Panc1 (cell line): ENCODE data around the gene EIF6. TPM values are rescaled to one million over a fixed set of nuclear protein-coding genes. Genes with fewer than 3 reads are reported as not detected.

ENCODE experiments used
- ATAC-seq: fragments of 200-7000 bp; cut with Tn5 transposase; 2 replicates; pipeline ENCODE4 v1.9.1; 2020; ENCODE audit warnings: mild to moderate bottlenecking, moderate library complexity
- BruUV-seq: library from RNA; stranded (reverse); fragments of 400-500 nt; replicated peaks from 2 replicates; lab custom pipeline; 2021; lab: Mats Ljungman, UMichigan
- CTCF ChIA-PET: fragments of 300-600 bp; sonication (Branson Sonifier 250); formaldehyde crosslinking; loops from one replicate; lab custom pipeline; 2022; ENCODE audit warnings: antibody characterized with exemption; lab: Charles Lee
- POLR2A ChIA-PET: fragments of 300-600 bp; sonication (Branson Sonifier 250); formaldehyde crosslinking; loops from one replicate; lab custom pipeline; 2022; ENCODE audit warnings: antibody characterized with exemption; lab: Charles Lee
- DNase-seq: peaks from one replicate; pipeline ENCODE4 v3.0.0-alpha.2; 2010; ENCODE audit warnings: low read depth, low spot score
- H3K27ac ChIP-seq: 2 replicates; pipeline ENCODE4 v1.5.1; 2011; ENCODE audit warnings: mild to moderate bottlenecking, low read length, inconsistent platforms
- H3K27me3 ChIP-seq: fragments of 200-500 bp; sonication (Bioruptor generic); 2 replicates; pipeline ENCODE4 v1.6.0; 2014; ENCODE audit warnings: low read length, inconsistent platforms; ENCODE audit not compliant: control insufficient read depth, insufficient read depth
- H3K36me3 ChIP-seq: fragments of 200-500 bp; sonication (Bioruptor generic); 2 replicates; pipeline ENCODE4 v1.5.1; 2014; ENCODE audit warnings: inconsistent platforms, mild to moderate bottlenecking, low read length, moderate library complexity; ENCODE audit not compliant: control insufficient read depth, insufficient read depth
- H3K4me1 ChIP-seq: 2 replicates; pipeline ENCODE4 v1.5.1; 2011; ENCODE audit warnings: inconsistent platforms, mild to moderate bottlenecking, low read length, moderate library complexity; ENCODE audit not compliant: control insufficient read depth, insufficient read depth
- H3K4me3 ChIP-seq, 2 experiments: 2 replicates each; pipeline ENCODE4 v1.5.1; 2011 to 2012; ENCODE audit warnings: low read depth in 2 of 2, low read length in 2 of 2, mild to moderate bottlenecking in 2 of 2, inconsistent platforms in 1 of 2, moderate library complexity in 1 of 2
- H3K9me3 ChIP-seq: fragments of 200-500 bp; sonication (Bioruptor generic); 2 replicates; pipeline ENCODE4 v1.5.1; 2014; ENCODE audit warnings: low read depth, mild to moderate bottlenecking, inconsistent platforms, low read length, moderate library complexity; ENCODE audit not compliant: control insufficient read depth, insufficient read depth
- POLR2AphosphoS5 ChIP-seq: IDR thresholded peaks from 2 replicates; pipeline ENCODE4 v1.6.1; 2012; ENCODE audit warnings: mild to moderate bottlenecking, low read depth, low read length, moderate library complexity
- REST ChIP-seq, 2 experiments: IDR thresholded peaks; 2 replicates each; pipeline ENCODE4 v1.6.1; 2011 to 2012; ENCODE audit warnings: low read depth in 2 of 2, control low read depth in 1 of 2, low read length in 1 of 2, mild to moderate bottlenecking in 1 of 2, moderate library complexity in 1 of 2; ENCODE audit not compliant: insufficient read depth in 1 of 2
- SIN3A ChIP-seq: IDR thresholded peaks from 2 replicates; pipeline ENCODE4 v1.6.1; 2012; ENCODE audit warnings: low read depth, mild to moderate bottlenecking, low read length, moderate library complexity, borderline replicate concordance; ENCODE audit not compliant: insufficient read depth
- TCF7L2 ChIP-seq: IDR thresholded peaks from 2 replicates; pipeline ENCODE4 v1.6.1; 2011; ENCODE audit warnings: mild to moderate bottlenecking, low read depth, low read length, inconsistent platforms
- in situ Hi-C: cut with HindIII; loops from 2 replicates; pipeline ENCODE4 v1.10.0; 2016; ENCODE audit warnings: low sequenced_read_pairs, low pct_unique_long_range_greater_than_20kb
- intact Hi-C: fragments of 100-400 bp; cut with micrococcal nuclease; formaldehyde crosslinking; loops from one replicate; pipeline ENCODE4 v1.10.0; 2022; ENCODE audit not compliant: unreplicated experiment
- total RNA-seq: library from RNA; stranded (reverse); gene quantifications from one replicate; pipeline ENCODE4 v1.2.1, GENCODE V29; 2021; ENCODE audit not compliant: unreplicated experiment
- TF ChIP-seq, protein P1 (sequence below): fragments of 450-650 bp; IDR thresholded peaks from 2 replicates; pipeline ENCODE4 v1.5.1; 2017; ENCODE audit warnings: mild to moderate bottlenecking

The EIF6 gene
- total RNA-seq, 1 experiment from 2014 or later, result 258 TPM

DNA sequence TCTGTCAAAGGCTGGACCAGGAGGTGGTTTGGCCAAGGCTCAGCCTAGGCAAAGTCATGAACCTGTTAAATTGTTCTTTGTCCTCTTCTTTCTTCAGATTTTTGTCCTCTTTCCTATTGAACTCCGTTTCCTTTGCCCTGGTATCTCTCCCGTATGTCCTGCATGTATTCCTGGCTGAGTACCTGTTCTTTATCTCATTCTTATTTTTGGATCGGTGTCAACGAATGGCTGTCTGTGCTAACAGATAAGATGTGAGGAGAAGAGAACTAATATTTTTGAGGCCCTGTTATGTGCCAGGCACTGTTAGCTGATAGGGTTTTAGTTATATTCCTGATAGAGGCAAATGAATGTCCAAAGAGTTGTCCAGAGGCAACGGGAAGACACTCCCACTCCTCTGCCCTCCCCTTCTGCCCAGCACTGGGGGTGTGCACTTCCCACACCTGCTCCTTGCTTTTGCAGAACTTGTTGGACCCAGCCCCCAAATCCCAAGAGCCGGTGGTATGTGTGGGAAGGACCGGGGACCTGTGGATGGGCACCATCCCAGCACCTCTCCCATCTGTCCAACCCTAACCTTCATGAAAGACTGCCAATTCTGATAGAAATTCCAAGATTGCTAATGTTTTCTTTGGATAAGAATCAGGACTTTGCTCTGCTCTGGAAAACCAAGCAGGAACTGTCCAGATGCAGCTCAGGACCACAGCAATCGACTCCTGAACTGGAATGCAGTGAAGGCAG, 27.2 kb downstream of the EIF6 start:
- in situ Hi-C loops, result no loop called here
- no TSS peak for BruUV-seq
- no peak overlapping the region for H3K4me3 ChIP-seq
- TF ChIP-seq, protein P1, sequence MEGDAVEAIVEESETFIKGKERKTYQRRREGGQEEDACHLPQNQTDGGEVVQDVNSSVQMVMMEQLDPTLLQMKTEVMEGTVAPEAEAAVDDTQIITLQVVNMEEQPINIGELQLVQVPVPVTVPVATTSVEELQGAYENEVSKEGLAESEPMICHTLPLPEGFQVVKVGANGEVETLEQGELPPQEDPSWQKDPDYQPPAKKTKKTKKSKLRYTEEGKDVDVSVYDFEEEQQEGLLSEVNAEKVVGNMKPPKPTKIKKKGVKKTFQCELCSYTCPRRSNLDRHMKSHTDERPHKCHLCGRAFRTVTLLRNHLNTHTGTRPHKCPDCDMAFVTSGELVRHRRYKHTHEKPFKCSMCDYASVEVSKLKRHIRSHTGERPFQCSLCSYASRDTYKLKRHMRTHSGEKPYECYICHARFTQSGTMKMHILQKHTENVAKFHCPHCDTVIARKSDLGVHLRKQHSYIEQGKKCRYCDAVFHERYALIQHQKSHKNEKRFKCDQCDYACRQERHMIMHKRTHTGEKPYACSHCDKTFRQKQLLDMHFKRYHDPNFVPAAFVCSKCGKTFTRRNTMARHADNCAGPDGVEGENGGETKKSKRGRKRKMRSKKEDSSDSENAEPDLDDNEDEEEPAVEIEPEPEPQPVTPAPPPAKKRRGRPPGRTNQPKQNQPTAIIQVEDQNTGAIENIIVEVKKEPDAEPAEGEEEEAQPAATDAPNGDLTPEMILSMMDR, result no peak
- TF ChIP-seq POLR2AphosphoS5 (no peak), SIN3A (no peak), TCF7L2 (no peak), REST (IDR thresholded peaks at IDR 0.05; ENCODE audit: insufficient read depth in 1 of 2, low read depth in 2 of 2, low read length in 1 of 2) (no peak)
- intact Hi-C loops, result no loop called here
- ATAC-seq, result peak; percentile 63; the same call in 1 of the 2 replicates
- peaks cover 11% of the 10 kb centered on the region for H3K4me1 ChIP-seq
- H3K27ac ChIP-seq, result no peak overlapping the region
- ChIA-PET POLR2A (no interaction called here), CTCF (interaction anchor here (0.6 to 0.7 kb wide), 2 partner anchors 11 to 61 kb away, joined by 3 to 4 read pairs; no protein-coding TSS in a partner anchor)
- no peaks in the 10 kb centered on the region for H3K27me3 ChIP-seq
- no peak for DNase-seq
- no peaks in the 10 kb centered on the region for H3K9me3 ChIP-seq
- H3K36me3 ChIP-seq, result no peaks in the 10 kb centered on the region

DNA sequence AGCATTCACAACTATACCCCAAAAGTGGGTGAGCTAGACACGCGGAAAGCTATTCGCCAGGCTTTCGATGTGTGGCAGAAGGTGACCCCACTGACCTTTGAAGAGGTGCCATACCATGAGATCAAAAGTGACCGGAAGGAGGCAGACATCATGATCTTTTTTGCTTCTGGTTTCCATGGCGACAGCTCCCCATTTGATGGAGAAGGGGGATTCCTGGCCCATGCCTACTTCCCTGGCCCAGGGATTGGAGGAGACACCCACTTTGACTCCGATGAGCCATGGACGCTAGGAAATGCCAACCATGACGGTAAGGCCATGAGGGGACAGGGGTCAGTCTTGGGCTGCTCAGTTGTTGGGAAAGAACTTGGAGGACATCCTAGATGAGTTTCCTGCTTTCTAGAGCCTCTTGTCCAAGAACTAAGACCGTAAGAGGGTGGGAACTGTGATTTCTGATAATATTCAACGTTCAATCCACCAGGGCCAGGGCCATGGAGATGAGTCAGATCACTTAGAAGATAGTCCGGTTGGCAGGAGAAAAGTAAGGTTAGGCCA, 30.0 kb downstream of the EIF6 start:
- no peaks in the 10 kb centered on the region for H3K9me3 ChIP-seq
- intact Hi-C loops (no loop called here), in situ Hi-C loops (no loop called here)
- no peak overlapping the region for H3K4me3 ChIP-seq
- ChIA-PET CTCF (no interaction called here), POLR2A (no interaction called here)
- H3K4me1 ChIP-seq, result peaks cover 11% of the 10 kb centered on the region
- DNase-seq (no peak), ATAC-seq (no peak)
- H3K36me3 ChIP-seq, result no peaks in the 10 kb centered on the region
- H3K27ac ChIP-seq, result no peak overlapping the region
- BruUV-seq, result no TSS peak
- TF ChIP-seq, protein P1, result no peak
- no peak for TF ChIP-seq REST (IDR thresholded peaks at IDR 0.05; ENCODE audit: insufficient read depth in 1 of 2, low read depth in 2 of 2, low read length in 1 of 2)
- no peak for TF ChIP-seq POLR2AphosphoS5
- no peak for TF ChIP-seq SIN3A
- no peak for TF ChIP-seq TCF7L2
- no peaks in the 10 kb centered on the region for H3K27me3 ChIP-seq
